Small intestine (tissue), 7 donors: ENCODE results near the gene HAS3. TPM values are rescaled to one million over a fixed set of nuclear protein-coding genes. Genes with fewer than 3 reads are reported as not detected.

Experiments
- DNase-seq, 2 donors: peaks; one replicate each; pipeline versions ENCODE4 v3.0.0 to v3.0.0-alpha.2; 2013
- FAIRE-seq: peaks from 2 replicates; lab custom pipeline; 2012; peaks lifted over from hg19 to GRCh38; lab: Jason Lieb, UNC
- H3K27ac ChIP-seq, 3 donors: one replicate each; pipeline ENCODE4 v1.5.1; 2013; ENCODE audit warnings: low read length in 2 of 3, mild to moderate bottlenecking in 2 of 3, control low read depth in 1 of 3, inconsistent platforms in 1 of 3, low read depth in 1 of 3, moderate library complexity in 1 of 3
- H3K27me3 ChIP-seq, 3 donors: one replicate each; pipeline ENCODE4 v1.6.1; 2013; ENCODE audit warnings: low read length in 3 of 3, inconsistent platforms in 1 of 3; ENCODE audit not compliant: control insufficient read depth in 3 of 3, insufficient read depth in 3 of 3
- H3K36me3 ChIP-seq, 3 donors: one replicate each; pipeline ENCODE4 v1.6.1; 2013; ENCODE audit warnings: low read length in 3 of 3, inconsistent platforms in 1 of 3, low read depth in 1 of 3, mild to moderate bottlenecking in 1 of 3, moderate library complexity in 1 of 3; ENCODE audit not compliant: control insufficient read depth in 3 of 3, insufficient read depth in 2 of 3
- H3K4me1 ChIP-seq, 3 donors: one replicate each; pipeline ENCODE4 v1.6.1; 2013; ENCODE audit warnings: low read length in 2 of 3, inconsistent platforms in 1 of 3, low read depth in 1 of 3, mild to moderate bottlenecking in 1 of 3, moderate library complexity in 1 of 3; ENCODE audit not compliant: control insufficient read depth in 3 of 3, insufficient read depth in 2 of 3
- H3K4me3 ChIP-seq, 3 donors: one replicate each; pipeline ENCODE4 v1.5.1; 2013; ENCODE audit warnings: low read length in 3 of 3, control low read depth in 1 of 3, inconsistent platforms in 1 of 3, low read depth in 1 of 3, mild to moderate bottlenecking in 1 of 3, moderate library complexity in 1 of 3
- H3K9me3 ChIP-seq, 2 donors: one replicate each; pipeline ENCODE4 v1.6.1; 2013; ENCODE audit warnings: low read depth in 1 of 2, low read length in 1 of 2; ENCODE audit not compliant: control insufficient read depth in 2 of 2, insufficient read depth in 1 of 2
- WGBS, 3 donors: extraction: QIAGEN DNeasy Blood & Tissue Kit; methylation state at CpG; one replicate each; pipeline ENCODE4 v1.1.7; 2013; 5-methylcytosine and 5-hydroxymethylcytosine counted together
- polyA plus RNA-seq, 4 donors: library from polyadenylated mRNA; stranded (reverse) in 3 of 4; unstranded in 1 of 4; fragments of 200-250 nt in 3 of 4; fragments of 120-200 nt in 1 of 4; gene quantifications; one replicate each; pipeline versions ENCODE4 v1.2.1 to v1.2.3, GENCODE V29; 2013
- donor health status: healthy with polysubstance abuse.
- donor health status: control.
- donor health status: control.
- donor health status: Bipolar disorder and iron deficiency.
- donor health status: healthy.

Gene HAS3
- polyA plus RNA-seq, 4 donors, result 0.67 to 5.3 (median 0.94) TPM

DNA sequence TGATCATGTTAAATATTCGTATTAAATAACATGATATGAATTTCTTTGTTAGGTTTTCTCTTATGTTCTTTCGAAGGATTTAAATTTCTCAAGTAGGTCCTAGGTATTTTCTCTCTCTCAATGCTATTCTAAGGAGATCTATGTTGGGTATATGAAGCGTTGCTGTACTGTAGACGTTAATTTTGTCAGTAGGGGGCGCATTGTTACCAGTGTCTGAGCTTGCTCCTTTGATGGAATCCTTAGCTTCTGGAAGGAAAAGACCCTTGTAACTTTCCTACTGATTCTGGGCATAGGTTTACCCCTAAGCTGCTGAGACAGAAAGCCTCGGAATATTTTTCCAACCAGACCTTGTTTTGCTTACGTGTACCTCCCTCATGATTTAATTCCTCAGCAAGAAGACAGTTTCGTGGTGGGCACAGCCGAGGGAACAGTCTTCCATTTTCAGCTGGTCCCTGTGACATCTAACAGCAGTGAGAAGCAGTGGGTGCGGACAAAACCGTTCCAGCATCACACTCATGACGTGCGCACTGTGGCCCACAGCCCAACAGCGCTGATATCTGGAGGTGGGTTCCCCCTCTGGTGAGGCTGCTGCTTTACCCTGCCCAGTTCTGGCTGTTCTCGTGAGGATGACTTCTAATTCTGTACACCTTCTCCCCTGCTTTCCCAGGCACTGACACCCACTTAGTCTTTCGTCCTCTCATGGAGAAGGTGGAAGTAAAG is 44.9 kb downstream of the HAS3 start:
- 65 to 67% (median 67%) methylated on average over 16 of the region's 16 CpGs for WGBS, 3 donors
- Histone ChIP-seq H3K36me3 (peaks cover 3 to 60% (median 9%) of the 10 kb centered on the region in 3 donors), H3K4me3 (no peak overlapping the region), H3K27me3 (no peaks in the 10 kb centered on the region), H3K4me1 (no peaks in the 10 kb centered on the region), H3K9me3 (no peaks in the 10 kb centered on the region), H3K27ac (no peak overlapping the region)
- DNase-seq, result peak; percentile 78
- no peak for FAIRE-seq

DNA sequence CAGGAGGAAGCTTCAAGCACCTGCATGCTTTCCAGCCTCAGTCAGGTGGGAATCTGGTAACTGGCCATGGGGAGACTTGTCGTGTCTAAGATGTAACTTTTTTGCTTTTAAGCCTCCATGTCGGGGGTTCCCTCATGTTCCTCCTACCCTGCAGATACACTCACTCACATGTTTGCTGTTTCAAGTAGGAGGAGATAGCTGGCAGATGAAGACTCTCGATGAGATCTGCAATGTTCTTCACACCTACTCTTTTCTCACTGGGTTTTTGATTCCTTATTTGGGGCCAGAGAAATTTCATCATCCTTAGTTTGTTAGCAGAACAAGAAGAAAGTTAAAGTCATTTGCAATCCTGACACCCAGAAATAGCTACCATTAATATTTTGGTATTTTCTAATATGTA is 51.7 kb downstream of the HAS3 start:
- no peak for DNase-seq
- Histone ChIP-seq H3K36me3 (peaks cover 9 to 60% (median 12%) of the 10 kb centered on the region in 3 donors), H3K4me1 (no peaks in the 10 kb centered on the region), H3K27ac (no peak overlapping the region), H3K27me3 (no peaks in the 10 kb centered on the region), H3K9me3 (no peaks in the 10 kb centered on the region), H3K4me3 (no peak overlapping the region)
- WGBS, 3 donors, result 88 to 94% (median 91%) methylated on average over 3 of the region's 3 CpGs
- no peak for FAIRE-seq

DNA sequence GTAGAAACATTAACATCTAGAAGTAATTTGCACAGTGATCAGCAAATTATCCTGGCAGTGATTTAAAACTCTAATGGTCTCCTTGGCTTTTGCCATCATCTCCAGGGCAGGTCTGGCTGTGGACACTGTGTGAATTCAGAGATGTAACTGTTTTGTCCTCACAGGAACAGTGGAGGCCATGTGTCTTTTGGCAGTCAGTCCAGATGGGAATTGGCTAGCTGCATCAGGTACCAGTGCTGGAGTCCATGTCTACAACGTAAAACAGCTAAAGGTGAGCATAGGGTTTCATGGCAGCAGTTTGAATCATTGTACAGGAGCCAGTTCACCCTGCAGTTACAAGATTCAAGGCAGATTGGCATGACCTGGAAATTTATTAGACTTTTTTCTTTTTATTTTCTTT is 54.7 kb downstream of the HAS3 start:
- DNase-seq (no peak), FAIRE-seq (no peak)
- no peak overlapping the region for H3K27ac ChIP-seq
- H3K4me1 ChIP-seq, result no peaks in the 10 kb centered on the region
- no peaks in the 10 kb centered on the region for H3K9me3 ChIP-seq
- no peak overlapping the region for H3K4me3 ChIP-seq
- no peaks in the 10 kb centered on the region for H3K27me3 ChIP-seq
- H3K36me3 ChIP-seq, result peaks cover 6 to 58% (median 7%) of the 10 kb centered on the region in 3 donors
- WGBS, 3 donors, result 94 to 100% (median 100%) methylated on average over 1 of the region's 1 CpG

DNA sequence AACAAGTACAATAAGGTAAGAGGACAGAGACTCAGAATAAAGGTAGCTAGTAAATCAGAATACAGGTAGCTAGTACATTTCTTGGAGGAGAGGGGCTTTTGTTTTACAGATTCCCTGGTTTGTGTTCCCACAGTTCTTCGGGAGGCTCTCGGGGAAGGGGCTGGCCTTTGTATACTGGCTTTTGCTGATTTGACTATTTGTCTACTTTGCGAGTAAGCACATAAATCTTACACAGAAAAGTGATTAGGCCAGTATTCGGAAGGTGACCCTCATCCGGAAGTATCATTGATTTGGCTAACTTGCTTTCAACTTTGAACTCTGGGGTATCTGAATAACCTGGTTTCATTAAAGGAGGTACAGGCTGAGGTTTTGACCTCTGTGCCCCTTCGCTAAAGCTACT is 60.1 kb downstream of the HAS3 start:
- 89 to 93% (median 93%) methylated on average over 6 of the region's 6 CpGs for WGBS, 3 donors
- DNase-seq, result no peak
- H3K27ac ChIP-seq, result no peak overlapping the region
- no peak overlapping the region for H3K4me3 ChIP-seq
- FAIRE-seq, result no peak
- no peaks in the 10 kb centered on the region for H3K9me3 ChIP-seq
- H3K36me3 ChIP-seq, result peaks cover 0 to 50% (median 22%) of the 10 kb centered on the region in 3 donors
- H3K4me1 ChIP-seq, result peaks cover 0 to 3% (median 0%) of the 10 kb centered on the region in 3 donors
- H3K27me3 ChIP-seq, result no peaks in the 10 kb centered on the region

DNA sequence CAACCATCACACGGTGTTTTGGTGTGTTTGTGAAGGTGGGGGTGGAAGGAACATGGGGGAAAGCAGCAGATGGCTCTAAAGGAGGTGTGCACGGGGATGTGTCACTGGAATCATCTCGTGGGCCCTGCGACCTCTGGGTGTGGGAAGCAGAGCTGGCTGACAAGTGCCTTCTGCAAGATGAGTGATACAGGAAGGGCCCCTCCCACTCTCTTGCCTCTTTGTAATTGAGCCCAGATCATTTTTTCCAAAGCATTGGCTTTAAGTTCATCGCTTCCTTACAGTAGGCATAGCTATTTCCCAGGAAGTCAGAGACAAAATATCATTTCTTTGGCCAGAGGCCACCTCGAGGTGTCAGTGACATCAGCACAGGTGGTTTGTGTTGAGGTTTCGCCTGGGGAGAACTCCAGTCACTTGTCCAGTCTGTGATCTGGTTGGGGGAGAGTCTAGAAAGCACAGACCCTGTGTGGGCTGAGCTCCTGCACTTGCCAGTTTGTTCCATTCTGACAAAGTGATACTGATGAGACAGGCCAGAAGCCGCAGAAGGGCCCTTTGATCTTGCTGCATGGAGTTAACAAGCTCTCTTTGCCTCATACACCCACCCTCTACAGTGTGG is 60.9 kb downstream of the HAS3 start:
- FAIRE-seq, result no peak
- no peaks in the 10 kb centered on the region for H3K27me3 ChIP-seq
- H3K4me1 ChIP-seq, result peaks cover 0 to 3% (median 0%) of the 10 kb centered on the region in 3 donors
- 64 to 71% (median 68%) methylated on average over 8 of the region's 8 CpGs for WGBS, 3 donors
- H3K36me3 ChIP-seq, result peaks cover 0 to 48% (median 22%) of the 10 kb centered on the region in 3 donors
- no peak for DNase-seq
- no peak overlapping the region for H3K4me3 ChIP-seq
- H3K9me3 ChIP-seq, result no peaks in the 10 kb centered on the region
- H3K27ac ChIP-seq, result no peak overlapping the region

DNA sequence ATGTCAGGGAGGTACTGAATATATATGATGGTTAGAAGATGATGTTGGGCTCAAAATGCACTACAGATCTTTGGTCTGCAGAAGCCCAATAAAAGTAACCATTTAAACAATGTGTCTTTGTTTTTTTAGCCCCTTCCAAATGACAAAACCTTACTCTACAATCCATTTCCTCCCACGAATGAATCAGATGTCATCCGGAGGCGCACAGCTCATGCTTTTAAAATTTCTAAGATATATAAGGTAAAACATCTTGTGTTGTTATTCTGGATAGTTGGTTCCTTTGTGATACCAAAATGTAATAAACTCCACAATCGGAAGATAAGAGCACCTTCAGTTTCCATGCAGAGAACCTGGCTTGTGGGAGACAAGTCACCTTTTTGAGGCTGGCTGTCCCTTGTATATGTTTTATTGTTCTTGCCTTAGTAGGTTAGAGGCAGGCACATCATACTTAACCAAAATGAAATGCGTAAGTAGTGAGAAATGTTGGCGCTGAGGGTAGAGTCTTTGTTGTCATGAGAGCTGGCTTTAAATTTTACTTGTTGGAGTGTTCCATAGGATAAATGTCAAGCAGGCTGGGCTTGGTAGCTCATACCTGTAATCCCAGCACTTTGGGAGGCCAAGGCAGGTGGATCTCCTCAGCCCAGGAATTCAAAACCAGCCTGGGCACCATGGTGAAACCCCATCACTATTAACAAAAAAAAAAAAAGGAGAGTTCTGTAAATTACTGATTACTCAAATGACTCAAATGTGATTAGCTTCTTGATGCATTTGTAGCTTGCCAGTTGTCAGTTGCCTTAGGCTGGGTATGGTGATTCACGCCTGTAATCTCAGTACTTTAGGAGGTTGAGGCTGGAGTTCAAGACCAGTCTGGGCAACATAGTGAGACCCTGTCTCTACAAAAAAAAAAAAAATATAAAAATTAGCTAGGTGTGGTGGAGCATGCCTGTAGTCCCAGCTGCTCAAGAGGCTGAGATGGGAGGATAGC is 61.8 kb downstream of the HAS3 start:
- no peaks in the 10 kb centered on the region for H3K9me3 ChIP-seq
- H3K27ac ChIP-seq, result no peak overlapping the region
- no peak overlapping the region for H3K4me3 ChIP-seq
- FAIRE-seq (no peak), DNase-seq (no peak)
- H3K4me1 ChIP-seq, result peaks cover 0 to 5% (median 0%) of the 10 kb centered on the region in 3 donors
- no peaks in the 10 kb centered on the region for H3K27me3 ChIP-seq
- peaks cover 0 to 40% (median 22%) of the 10 kb centered on the region in 3 donors for H3K36me3 ChIP-seq
- WGBS, 3 donors, result 88 to 95% (median 90%) methylated on average over 7 of the region's 7 CpGs
